Natural killer cell treated with Interleukin-12 subunit alpha and Interleukin-12 subunit beta and Interleukin-15 and Interleukin-18, amount 100 ng/mL, for 72 hours (primary cell): ENCODE measurements around the gene SOX30. TPM values are rescaled to one million over a fixed set of nuclear protein-coding genes. Genes with fewer than 3 reads are reported as not detected.

Experiments used
- ATAC-seq, 2 donors: fragments of 150-1000 bp; cut with Tn5 transposase in 1 of 2; sonication (Bioruptor Pico), chemical (Tn5 transposase) in 1 of 2; 2 replicates each; pipeline ENCODE4 v1.10.0; 2021
- DNase-seq: peaks from one replicate; pipeline ENCODE4 v3.0.0; 2022; ENCODE audit warnings: low spot score
- H3K27ac Mint-ChIP-seq, 2 donors: 1 replicate in 1 of 2; 2 replicates in 1 of 2; pipeline ENCODE4 v1.8.0; 2022; ENCODE audit warnings: mixed read lengths in 2 of 2, mild to moderate bottlenecking in 1 of 2, moderate library complexity in 1 of 2
- H3K27me3 Mint-ChIP-seq, 2 donors: 1 replicate in 1 of 2; 2 replicates in 1 of 2; pipeline ENCODE4 v1.8.0; 2022; ENCODE audit warnings: mixed read lengths in 2 of 2
- H3K36me3 Mint-ChIP-seq: one replicate; pipeline ENCODE4 v1.8.0; 2022; ENCODE audit warnings: mixed read lengths
- H3K4me1 Mint-ChIP-seq, 2 donors: 1 replicate in 1 of 2; 2 replicates in 1 of 2; pipeline ENCODE4 v1.8.0; 2022; ENCODE audit warnings: low read depth in 2 of 2, mixed read lengths in 2 of 2, mild to moderate bottlenecking in 1 of 2
- H3K4me3 Mint-ChIP-seq: one replicate; pipeline ENCODE4 v1.8.0; 2022; ENCODE audit warnings: mixed read lengths
- H3K9me3 Mint-ChIP-seq: 2 replicates; pipeline ENCODE4 v1.8.0; 2022; ENCODE audit warnings: mixed read lengths
- total RNA-seq, 2 donors: library from RNA; stranded (reverse); gene quantifications; one replicate each; pipeline ENCODE4 v1.2.3, GENCODE V29; 2022

The SOX30 gene
- total RNA-seq, 2 donors from 2014 or later: not detected

- Mint-ChIP-seq H3K27ac (no peak overlapping the region), H3K27me3 (no peaks in the 10 kb centered on the region), H3K4me3 (no peak overlapping the region), H3K4me1 (peaks cover 10 to 15% of the 10 kb centered on the region in 2 donors), H3K9me3 (peaks cover 6% of the 10 kb centered on the region), H3K36me3 (peaks cover 13% of the 10 kb centered on the region)
- no peak for DNase-seq
- no peak for ATAC-seq
These were observed 3.1 kb downstream of the SOX30 start for GRCh38 chr5:157649101-157649500.

GRCh38 chr5:157648275-157648990 is 3.8 kb downstream of the SOX30 start:
- H3K36me3 Mint-ChIP-seq: peaks cover 10% of the 10 kb centered on the region
- no peak overlapping the region for H3K27ac Mint-ChIP-seq

GRCh38 chr5:157640406-157641066 is 11.7 kb downstream of the SOX30 start:
- Mint-ChIP-seq H3K9me3 (no peaks in the 10 kb centered on the region), H3K4me1 (peaks cover 0 to 3% of the 10 kb centered on the region in 2 donors), H3K4me3 (no peak overlapping the region), H3K27ac (no peak overlapping the region), H3K36me3 (no peaks in the 10 kb centered on the region), H3K27me3 (peaks cover 0 to 4% of the 10 kb centered on the region in 2 donors)
- DNase-seq: no peak
- ATAC-seq: no peak

More at GRCh38 chr5:157648275-157648990, 3.8 kb downstream of the SOX30 start:
- no peak for DNase-seq
- no peak for ATAC-seq
- H3K27me3 Mint-ChIP-seq: no peaks in the 10 kb centered on the region
- no peak overlapping the region for H3K4me3 Mint-ChIP-seq
- H3K4me1 Mint-ChIP-seq: peaks cover 10 to 15% of the 10 kb centered on the region in 2 donors
- H3K9me3 Mint-ChIP-seq: peaks cover 6% of the 10 kb centered on the region

- no peaks in the 10 kb centered on the region for H3K36me3 Mint-ChIP-seq
- H3K4me3 Mint-ChIP-seq: no peak overlapping the region
- no peak for DNase-seq
- peaks cover 3% of the 10 kb centered on the region for H3K9me3 Mint-ChIP-seq
- ATAC-seq: no peak
- no peak overlapping the region for H3K27ac Mint-ChIP-seq
- H3K27me3 Mint-ChIP-seq: peaks cover 0 to 3% of the 10 kb centered on the region in 2 donors
- H3K4me1 Mint-ChIP-seq: peaks cover 0 to 4% of the 10 kb centered on the region in 2 donors
These were observed 21.9 kb downstream of the SOX30 start for GRCh38 chr5:157630341-157630740.

GRCh38 chr5:157626831-157627230 is 25.4 kb downstream of the SOX30 start:
- peaks cover 3 to 4% of the 10 kb centered on the region in 2 donors for H3K4me1 Mint-ChIP-seq
- DNase-seq (no peak), ATAC-seq (no peak)
- H3K27ac Mint-ChIP-seq: peak overlapping the region in 1 of 2 donors; percentile 31
- H3K9me3 Mint-ChIP-seq: peaks cover 3% of the 10 kb centered on the region
- H3K36me3 Mint-ChIP-seq: peaks cover 9% of the 10 kb centered on the region
- peaks cover 7 to 9% of the 10 kb centered on the region in 2 donors for H3K27me3 Mint-ChIP-seq
- no peak overlapping the region for H3K4me3 Mint-ChIP-seq

GRCh38 chr5:157624144-157624543 is 28.1 kb downstream of the SOX30 start:
- Mint-ChIP-seq H3K4me3 (no peak overlapping the region), H3K36me3 (peaks cover 17% of the 10 kb centered on the region), H3K9me3 (no peaks in the 10 kb centered on the region), H3K4me1 (peaks cover 3 to 4% of the 10 kb centered on the region in 2 donors), H3K27me3 (peaks cover 7 to 9% of the 10 kb centered on the region in 2 donors), H3K27ac (no peak overlapping the region)
- ATAC-seq: no peak
- no peak for DNase-seq

- H3K36me3 Mint-ChIP-seq: peaks cover 17% of the 10 kb centered on the region
- no peak overlapping the region for H3K4me3 Mint-ChIP-seq
- H3K27ac Mint-ChIP-seq: no peak overlapping the region
- ATAC-seq (no peak), DNase-seq (no peak)
- peaks cover 7 to 10% of the 10 kb centered on the region in 2 donors for H3K27me3 Mint-ChIP-seq
- H3K4me1 Mint-ChIP-seq: peaks cover 3 to 4% of the 10 kb centered on the region in 2 donors
- H3K9me3 Mint-ChIP-seq: no peaks in the 10 kb centered on the region
These were observed 31.5 kb downstream of the SOX30 start for GRCh38 chr5:157620776-157621175.

- Mint-ChIP-seq H3K4me1 (peaks cover 12 to 13% of the 10 kb centered on the region in 2 donors), H3K36me3 (peaks cover 17% of the 10 kb centered on the region), H3K27me3 (peaks cover 0 to 7% of the 10 kb centered on the region in 2 donors), H3K9me3 (no peaks in the 10 kb centered on the region), H3K4me3 (no peak overlapping the region), H3K27ac (peak overlapping the region in 1 of 2 donors; percentile 62)
- DNase-seq (no peak), ATAC-seq (no peak)
These were observed 34.0 kb downstream of the SOX30 start for GRCh38 chr5:157618191-157618765.

GRCh38 chr5:157616785-157617184 is 35.5 kb downstream of the SOX30 start:
- no peaks in the 10 kb centered on the region for H3K9me3 Mint-ChIP-seq
- ATAC-seq: no peak
- DNase-seq: no peak
- H3K36me3 Mint-ChIP-seq: peaks cover 7% of the 10 kb centered on the region
- H3K27ac Mint-ChIP-seq: peak overlapping the region in 1 of 2 donors; percentile 33
- H3K4me3 Mint-ChIP-seq: no peak overlapping the region
- peaks cover 23% of the 10 kb centered on the region in 2 donors for H3K4me1 Mint-ChIP-seq
- H3K27me3 Mint-ChIP-seq: peaks cover 0 to 2% of the 10 kb centered on the region in 2 donors

GRCh38 chr5:157613385-157614245 is 38.6 kb downstream of the SOX30 start:
- H3K9me3 Mint-ChIP-seq: no peaks in the 10 kb centered on the region
- peaks cover 0 to 2% of the 10 kb centered on the region in 2 donors for H3K27me3 Mint-ChIP-seq
- peaks cover 41 to 44% of the 10 kb centered on the region in 2 donors for H3K4me1 Mint-ChIP-seq
- peak overlapping the region; percentile 69 for H3K4me3 Mint-ChIP-seq
- DNase-seq (no peak), ATAC-seq (peak; percentile 43 to 52)
- H3K36me3 Mint-ChIP-seq: no peaks in the 10 kb centered on the region
- peak overlapping the region; percentile 84 to 94 for H3K27ac Mint-ChIP-seq

GRCh38 chr5:157612581-157612980 is 39.7 kb downstream of the SOX30 start:
- H3K4me3 Mint-ChIP-seq: no peak overlapping the region
- peaks cover 51 to 53% of the 10 kb centered on the region in 2 donors for H3K4me1 Mint-ChIP-seq
- no peaks in the 10 kb centered on the region for H3K27me3 Mint-ChIP-seq
- no peak for DNase-seq
- H3K36me3 Mint-ChIP-seq: no peaks in the 10 kb centered on the region
- H3K27ac Mint-ChIP-seq: peak overlapping the region; percentile 84 to 94
- no peak for ATAC-seq
- H3K9me3 Mint-ChIP-seq: no peaks in the 10 kb centered on the region

- Mint-ChIP-seq H3K36me3 (no peaks in the 10 kb centered on the region), H3K4me1 (peaks cover 58 to 61% of the 10 kb centered on the region in 2 donors), H3K27me3 (no peaks in the 10 kb centered on the region), H3K27ac (peak overlapping the region; percentile 15 to 94), H3K9me3 (no peaks in the 10 kb centered on the region), H3K4me3 (peak overlapping the region; percentile 16)
- DNase-seq (no peak), ATAC-seq (no peak)
These were observed 40.4 kb downstream of the SOX30 start for GRCh38 chr5:157611571-157612476.
